ENCODE data around the gene CCT6B.

- TF ChIP-seq CTCF (conservative IDR thresholded peaks at IDR 0.05; ENCODE audit: low read depth, low read length) (no peak), FOS (IDR thresholded peaks at IDR 0.05; ENCODE audit: low read depth, low read length) (no peak), POLR2A (IDR thresholded peaks at IDR 0.05; ENCODE audit: low read depth, low read length) (no peak), MAZ (IDR thresholded peaks at IDR 0.05; ENCODE audit: borderline replicate concordance, low read depth, low read length) (no peak), RAD21 (IDR thresholded peaks at IDR 0.05; ENCODE audit: low read length) (no peak)
These were observed 82.1 kb downstream of the CCT6B start for GRCh38 chr17:34879146-34879545.

Data from IMR-90 (cell line).